Hypothalamus (tissue), 51 donors: Measurements from ENCODE around the gene DOCK7.

Experiments
- DNase-seq, 51 donors: peaks; one replicate each; lab custom pipeline; 2025; lab: John Stamatoyannopoulos, UW

The DOCK7 gene

DNA sequence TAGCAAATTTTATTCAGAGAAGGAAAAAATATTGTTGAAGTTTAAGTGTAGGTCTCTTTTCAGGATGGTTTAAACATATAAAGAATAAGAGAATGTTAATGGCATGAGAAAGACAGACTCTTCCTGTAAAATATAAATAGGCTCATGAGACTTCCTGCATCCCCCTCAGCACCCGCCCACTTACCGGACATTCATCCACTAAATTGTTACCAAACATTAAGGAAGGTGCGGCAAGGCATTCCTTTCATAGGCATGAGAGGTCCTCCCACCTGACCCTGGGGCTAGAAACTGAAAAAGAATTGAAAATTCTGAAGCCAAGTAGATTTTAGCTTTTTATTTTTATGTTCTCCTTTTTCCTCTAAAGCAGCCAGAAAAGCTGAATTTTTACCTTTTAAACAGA lies 261.9 kb downstream of the DOCK7 start:
- DNase-seq, result no peak

DNA sequence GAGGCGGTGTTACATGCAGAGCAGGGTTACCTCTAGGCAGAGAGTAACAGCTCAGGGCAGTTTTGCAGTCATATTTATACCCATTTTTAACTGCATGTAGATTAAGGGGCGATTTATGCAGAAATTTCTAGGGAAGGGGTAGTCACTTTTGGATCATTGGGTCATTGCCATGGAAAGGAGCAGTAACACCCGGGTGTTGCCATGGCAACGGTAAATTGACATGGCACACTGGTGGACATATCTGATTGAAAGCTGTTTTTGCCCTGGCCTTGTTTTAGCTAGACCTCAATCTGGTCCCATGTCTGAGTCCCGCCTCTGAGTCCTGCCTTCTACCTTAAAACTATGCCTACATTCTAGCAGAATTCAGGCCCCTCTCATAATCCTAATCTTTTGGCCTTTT lies 263.1 kb downstream of the DOCK7 start:
- DNase-seq, result no peak

DNA sequence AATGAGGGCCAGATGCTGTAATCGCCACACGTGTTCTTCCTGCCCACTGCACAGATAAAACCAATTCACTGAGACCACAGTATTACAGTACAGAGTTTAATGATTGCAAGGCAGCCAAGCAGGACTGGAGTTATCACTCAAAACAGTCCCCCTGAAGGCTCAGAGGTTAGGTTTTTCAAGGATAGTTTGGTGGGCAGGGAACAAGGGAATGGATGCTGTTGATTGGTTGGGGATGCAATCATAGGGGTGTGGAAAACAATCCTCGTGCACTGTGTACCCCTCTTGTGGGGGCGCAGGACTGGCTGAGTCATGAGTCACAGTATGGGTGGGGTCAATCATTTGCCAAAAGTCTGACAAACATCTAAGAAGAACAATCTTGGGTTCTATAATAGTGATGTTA lies 263.8 kb downstream of the DOCK7 start:
- no peak for DNase-seq

DNA sequence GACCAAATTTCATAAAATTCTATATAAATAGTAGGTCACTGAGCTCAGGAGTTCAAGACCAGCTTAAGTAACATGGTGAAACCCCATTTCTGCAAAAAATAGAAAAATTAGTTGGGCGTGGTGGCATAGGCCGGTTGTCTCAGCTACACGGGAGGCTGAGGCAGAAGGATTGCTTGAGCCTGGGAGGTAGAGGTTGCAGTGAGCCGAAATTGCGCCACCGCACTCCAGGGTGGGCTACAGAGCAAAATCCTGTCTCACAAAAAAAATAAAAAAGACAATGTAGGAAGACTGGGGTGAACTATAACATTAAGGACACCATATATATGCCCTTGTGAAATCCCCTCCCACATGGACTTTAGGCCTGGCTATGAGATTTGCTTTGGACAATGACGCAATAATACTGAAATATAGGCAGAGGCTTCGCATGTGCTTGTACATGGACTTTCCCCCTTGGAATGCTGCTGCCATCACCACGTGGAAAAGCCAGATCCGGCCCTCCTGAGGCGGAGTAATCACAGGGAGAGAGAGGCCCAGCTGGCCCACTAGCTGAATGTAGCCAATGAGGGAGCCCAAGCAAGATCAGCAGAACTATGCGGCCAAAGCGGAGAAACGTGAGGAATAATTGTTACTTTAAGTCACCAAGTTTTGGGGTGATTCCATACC lies 264.5 kb downstream of the DOCK7 start:
- DNase-seq, result no peak

DNA sequence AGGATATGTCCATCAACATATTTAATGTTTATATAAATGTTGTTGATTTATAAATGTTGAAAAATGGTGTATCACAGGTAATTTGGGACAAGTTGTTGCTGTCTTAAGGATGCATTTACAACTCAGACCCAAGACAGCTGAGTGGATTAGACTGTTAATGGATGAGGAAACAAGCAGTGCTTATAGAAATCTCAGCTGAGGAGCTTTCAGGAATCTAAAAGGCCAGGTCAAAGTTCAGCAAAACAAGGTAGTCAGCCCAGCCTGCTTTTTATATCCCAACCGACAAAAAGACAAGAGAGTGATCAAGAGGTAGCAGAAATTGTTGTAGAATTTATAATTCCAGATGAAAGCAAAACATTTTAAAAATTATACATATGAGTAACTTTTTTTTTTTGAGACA lies 268.0 kb downstream of the DOCK7 start:
- DNase-seq, result no peak

DNA sequence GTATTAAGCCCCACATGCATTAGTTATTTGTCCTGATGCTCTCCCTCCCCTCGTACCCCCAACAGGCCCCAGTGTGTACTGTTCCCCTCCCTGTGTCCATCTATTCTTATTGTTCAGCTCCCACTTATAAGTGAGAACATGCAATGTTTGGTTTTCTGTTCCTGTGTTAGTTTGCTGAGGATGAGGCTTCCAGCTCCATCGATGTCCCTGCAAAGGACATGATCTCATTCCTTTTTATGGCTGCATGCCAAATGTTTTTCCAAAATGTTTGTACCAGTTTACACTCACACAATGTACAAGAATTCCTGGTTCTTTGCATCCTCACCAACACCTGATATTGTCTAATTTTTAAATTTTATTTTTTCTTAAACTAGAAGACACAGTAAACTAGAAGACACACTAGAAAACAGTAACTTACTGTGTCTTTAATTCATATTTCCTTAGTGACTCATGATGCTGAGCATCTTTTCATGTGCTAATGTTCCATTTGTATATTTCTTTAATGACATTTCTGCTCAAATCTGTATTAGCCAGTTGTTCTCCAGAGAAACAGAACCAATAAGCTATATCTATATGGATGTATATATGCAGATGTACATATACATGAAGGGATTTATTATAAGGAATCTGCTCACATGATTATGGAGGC lies 270.7 kb downstream of the DOCK7 start:
- DNase-seq, result no peak

DNA sequence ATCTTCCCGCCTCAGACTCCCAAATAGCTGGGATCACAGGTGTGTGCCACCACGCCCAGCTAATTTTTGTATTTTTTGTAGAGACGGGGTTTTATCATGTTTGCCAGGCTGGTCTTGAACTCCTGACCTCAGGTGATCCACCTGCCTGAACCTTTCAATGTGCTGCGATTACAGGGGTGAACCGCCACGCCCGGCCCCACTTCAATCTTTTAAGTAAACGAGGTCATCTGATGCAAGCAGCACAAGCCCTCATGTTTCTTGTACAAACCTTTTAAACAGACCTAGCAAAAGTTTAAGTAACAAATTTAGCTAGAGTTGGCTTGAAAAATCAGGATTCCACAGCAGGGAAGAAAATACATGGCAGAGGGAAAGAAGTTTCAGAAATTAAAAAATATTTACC lies 272.5 kb downstream of the DOCK7 start:
- DNase-seq, result no peak

DNA sequence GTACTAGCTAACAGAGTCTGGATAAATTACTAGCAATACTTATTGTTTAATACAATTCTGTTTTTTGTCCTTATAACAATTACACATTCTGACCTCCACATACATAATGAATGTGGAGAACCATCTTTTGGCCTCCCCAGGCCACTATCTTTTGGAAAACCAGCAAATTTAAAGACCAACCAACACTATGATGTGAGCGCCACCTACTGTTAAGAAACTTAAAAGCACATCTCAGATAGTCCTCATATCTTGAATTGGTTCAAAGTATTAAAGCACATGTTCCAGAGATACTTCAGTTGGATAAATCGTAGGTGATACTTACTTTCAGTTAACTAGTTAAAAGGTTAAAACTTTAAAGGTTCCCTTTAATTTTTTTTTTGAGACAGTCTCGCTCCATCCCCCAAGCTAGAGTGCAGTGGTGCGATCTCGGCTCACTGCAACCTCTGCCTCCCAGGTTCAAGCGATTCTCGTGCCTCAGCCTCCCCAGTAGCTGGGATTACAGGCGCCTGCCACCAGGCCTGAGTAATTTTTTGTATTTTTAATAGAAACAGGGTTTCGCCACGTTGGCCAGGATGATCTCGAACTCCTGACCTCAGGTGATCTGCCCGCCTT lies 280.7 kb downstream of the DOCK7 start:
- DNase-seq, result peak in 2 of 51 donors; percentile 8 to 59

DNA sequence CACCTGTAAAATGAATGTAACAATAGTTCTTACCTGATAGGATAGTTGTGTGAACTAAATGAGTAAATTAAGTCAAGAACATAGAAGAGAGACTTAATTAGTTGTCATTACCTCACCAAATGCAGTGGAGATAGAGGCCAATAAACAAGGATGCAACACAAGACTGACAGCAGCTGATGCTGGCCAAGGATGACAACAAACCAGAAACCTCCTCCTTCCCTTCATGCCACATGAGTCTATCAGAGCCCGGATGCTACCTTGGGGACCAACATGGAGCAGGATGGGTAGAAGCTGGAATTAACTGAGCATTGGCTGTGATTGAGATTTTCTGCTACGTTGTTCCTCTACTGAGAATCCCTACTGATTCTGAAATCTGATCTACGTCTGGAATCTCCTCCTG lies 281.6 kb downstream of the DOCK7 start:
- no peak for DNase-seq

DNA sequence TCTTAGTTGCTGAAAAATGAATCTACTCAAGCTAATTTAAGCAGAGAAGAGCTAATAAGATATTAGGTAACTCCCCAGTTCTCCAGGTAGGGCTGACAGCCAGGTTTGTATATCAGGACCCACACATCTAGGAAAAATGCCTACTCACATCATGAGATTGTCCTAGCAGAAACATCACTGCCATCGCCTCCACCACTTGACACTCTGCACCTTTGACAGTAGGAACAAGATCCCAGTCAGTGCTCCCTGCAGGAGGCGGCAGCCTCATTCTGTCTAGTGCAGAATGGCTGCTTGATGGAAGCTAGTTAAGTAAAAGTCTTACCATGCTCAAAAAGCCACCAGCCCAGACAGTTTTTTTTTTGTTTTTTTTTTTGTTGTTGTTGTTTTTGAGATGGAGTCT lies 282.9 kb downstream of the DOCK7 start:
- no peak for DNase-seq
